WERI-Rb-1 (cell line): ENCODE data around the gene GIMAP1.

Experiments
- DNase-seq: peaks from one replicate; pipeline ENCODE4 v3.0.0-alpha.2; 2020
- H3K27ac ChIP-seq: fragments of 250-450 bp; sonication (Bioruptor Pico); 2 replicates; pipeline ENCODE4 v1.5.1; 2020; ENCODE audit warnings: mild to moderate bottlenecking, moderate library complexity
- H3K27me3 ChIP-seq: fragments of 250-450 bp; sonication (Bioruptor Pico); 2 replicates; pipeline ENCODE4 v1.5.1; 2021; ENCODE audit warnings: mild to moderate bottlenecking, low read depth, moderate library complexity; ENCODE audit not compliant: insufficient read depth, severe bottlenecking
- H3K36me3 ChIP-seq: fragments of 250-450 bp; sonication (Bioruptor Pico); 2 replicates; pipeline ENCODE4 v1.5.1; 2020; ENCODE audit warnings: mild to moderate bottlenecking, moderate library complexity
- H3K4me3 ChIP-seq: 2 replicates; pipeline ENCODE4 v1.5.1; 2011; ENCODE audit warnings: low read depth, mild to moderate bottlenecking, control low read depth, low read length
- H3K9me3 ChIP-seq: fragments of 250-450 bp; sonication (Bioruptor Pico); 2 replicates; pipeline ENCODE4 v1.5.1; 2021; ENCODE audit warnings: mild to moderate bottlenecking, moderate library complexity; ENCODE audit not compliant: severe bottlenecking
- CTCF ChIP-seq: IDR thresholded peaks from 2 replicates; pipeline ENCODE4 v1.5.1; 2011; ENCODE audit warnings: low read depth, mild to moderate bottlenecking, control low read depth, inconsistent platforms, low read length

The GIMAP1 gene

GRCh38 chr7:150715738-150716137 is 675 bp upstream of the GIMAP1 start:
- Histone ChIP-seq H3K27me3 (no peaks in the 10 kb centered on the region), H3K4me3 (no peak overlapping the region), H3K9me3 (peaks cover 4% of the 10 kb centered on the region), H3K36me3 (no peaks in the 10 kb centered on the region), H3K27ac (no peak overlapping the region)
- no peak for DNase-seq
- no peak for TF ChIP-seq CTCF

- peaks cover 4% of the 10 kb centered on the region for H3K9me3 ChIP-seq
- H3K27ac ChIP-seq = no peak overlapping the region
- TF ChIP-seq CTCF = no peak
- H3K36me3 ChIP-seq = no peaks in the 10 kb centered on the region
- no peaks in the 10 kb centered on the region for H3K27me3 ChIP-seq
- no peak for DNase-seq
- H3K4me3 ChIP-seq = no peak overlapping the region
Measured at GRCh38 chr7:150716939-150717338, 526 bp downstream of the GIMAP1 start.

GRCh38 chr7:150717814-150718420 is 1.5 kb downstream of the GIMAP1 start:
- Histone ChIP-seq H3K36me3 (no peaks in the 10 kb centered on the region), H3K9me3 (peaks cover 2% of the 10 kb centered on the region), H3K4me3 (no peak overlapping the region), H3K27me3 (no peaks in the 10 kb centered on the region), H3K27ac (no peak overlapping the region)
- DNase-seq = peak; percentile 25
- TF ChIP-seq CTCF = no peak

- Histone ChIP-seq H3K9me3 (no peaks in the 10 kb centered on the region), H3K27ac (no peak overlapping the region), H3K36me3 (no peaks in the 10 kb centered on the region), H3K4me3 (no peak overlapping the region), H3K27me3 (no peaks in the 10 kb centered on the region)
- no peak for TF ChIP-seq CTCF
- no peak for DNase-seq
Measured at GRCh38 chr7:150719436-150719835, 3.0 kb downstream of the GIMAP1 start.

- TF ChIP-seq CTCF = no peak
- no peak for DNase-seq
- Histone ChIP-seq H3K4me3 (no peak overlapping the region), H3K27me3 (no peaks in the 10 kb centered on the region), H3K9me3 (no peaks in the 10 kb centered on the region), H3K27ac (no peak overlapping the region), H3K36me3 (no peaks in the 10 kb centered on the region)
Measured at GRCh38 chr7:150719960-150720891, 3.8 kb downstream of the GIMAP1 start.
